VCaP (cell line): ENCODE data around the gene ESD.

Experiments
- H3K27ac ChIP-seq: fragments of 450-650 bp; 2 replicates; pipeline ENCODE4 v1.5.1; 2017
- TF ChIP-seq, protein P1 (sequence below): fragments of 450-650 bp; conservative IDR thresholded peaks from 2 replicates; pipeline ENCODE4 v1.5.1; 2017; ENCODE audit warnings: mild to moderate bottlenecking, moderate library complexity

The ESD gene, protein sequence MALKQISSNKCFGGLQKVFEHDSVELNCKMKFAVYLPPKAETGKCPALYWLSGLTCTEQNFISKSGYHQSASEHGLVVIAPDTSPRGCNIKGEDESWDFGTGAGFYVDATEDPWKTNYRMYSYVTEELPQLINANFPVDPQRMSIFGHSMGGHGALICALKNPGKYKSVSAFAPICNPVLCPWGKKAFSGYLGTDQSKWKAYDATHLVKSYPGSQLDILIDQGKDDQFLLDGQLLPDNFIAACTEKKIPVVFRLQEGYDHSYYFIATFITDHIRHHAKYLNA

DNA sequence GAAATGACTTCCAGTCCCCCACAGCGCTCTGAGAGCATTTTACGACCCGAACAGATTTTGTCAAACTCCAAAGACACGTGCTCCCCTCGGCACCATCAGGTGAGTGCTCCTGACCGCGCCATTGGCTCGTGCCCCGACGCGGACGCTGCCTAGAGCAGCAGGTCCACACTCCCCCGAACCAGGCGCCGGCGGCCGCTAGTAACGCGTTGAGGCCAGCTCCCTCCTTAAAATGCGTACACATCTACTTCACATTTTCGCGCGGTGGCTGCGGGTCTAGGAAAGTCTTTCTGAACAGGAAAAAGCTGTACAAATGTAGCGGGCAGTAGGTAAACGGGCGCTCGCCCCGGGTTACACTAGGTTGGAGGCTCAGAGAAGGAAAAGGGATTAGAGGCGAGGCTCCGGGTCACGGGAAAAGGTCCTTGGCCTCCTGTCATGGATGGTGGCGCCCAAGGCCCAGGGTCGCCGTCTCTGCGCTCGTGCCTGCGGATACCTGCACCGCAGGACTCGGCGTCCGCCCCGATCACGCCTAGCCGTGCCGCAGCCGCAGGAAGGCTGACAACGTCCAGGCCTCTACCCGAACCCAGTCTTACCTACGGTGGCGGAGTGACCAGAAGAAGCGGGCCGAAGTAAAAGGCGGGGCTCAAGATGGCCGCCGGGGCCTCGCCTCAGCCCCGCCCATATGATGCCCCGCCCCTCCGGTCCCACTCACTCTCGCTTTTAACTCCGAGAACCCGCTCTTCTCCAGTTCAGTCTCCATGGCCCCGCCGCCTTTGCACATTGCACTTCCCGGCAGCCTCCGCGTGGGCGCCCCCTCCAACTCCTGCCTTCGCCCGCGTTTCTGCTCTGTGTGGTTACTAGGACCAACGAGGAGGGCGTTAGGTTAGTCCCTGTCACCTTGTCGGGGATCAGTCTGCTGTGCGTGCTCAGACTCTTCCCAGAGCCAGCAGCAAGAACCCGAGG lies at the start of gene ESD:
Gene ESD, minus strand, starts transcription at position 647 of the 960 bp plus-strand sequence. CDS start 5,748 bp downstream, outside the sequence.
- TF ChIP-seq, protein P1, sequence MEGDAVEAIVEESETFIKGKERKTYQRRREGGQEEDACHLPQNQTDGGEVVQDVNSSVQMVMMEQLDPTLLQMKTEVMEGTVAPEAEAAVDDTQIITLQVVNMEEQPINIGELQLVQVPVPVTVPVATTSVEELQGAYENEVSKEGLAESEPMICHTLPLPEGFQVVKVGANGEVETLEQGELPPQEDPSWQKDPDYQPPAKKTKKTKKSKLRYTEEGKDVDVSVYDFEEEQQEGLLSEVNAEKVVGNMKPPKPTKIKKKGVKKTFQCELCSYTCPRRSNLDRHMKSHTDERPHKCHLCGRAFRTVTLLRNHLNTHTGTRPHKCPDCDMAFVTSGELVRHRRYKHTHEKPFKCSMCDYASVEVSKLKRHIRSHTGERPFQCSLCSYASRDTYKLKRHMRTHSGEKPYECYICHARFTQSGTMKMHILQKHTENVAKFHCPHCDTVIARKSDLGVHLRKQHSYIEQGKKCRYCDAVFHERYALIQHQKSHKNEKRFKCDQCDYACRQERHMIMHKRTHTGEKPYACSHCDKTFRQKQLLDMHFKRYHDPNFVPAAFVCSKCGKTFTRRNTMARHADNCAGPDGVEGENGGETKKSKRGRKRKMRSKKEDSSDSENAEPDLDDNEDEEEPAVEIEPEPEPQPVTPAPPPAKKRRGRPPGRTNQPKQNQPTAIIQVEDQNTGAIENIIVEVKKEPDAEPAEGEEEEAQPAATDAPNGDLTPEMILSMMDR = no peak
- H3K27ac ChIP-seq = peak within 1 kb of the TSS; percentile 92

DNA sequence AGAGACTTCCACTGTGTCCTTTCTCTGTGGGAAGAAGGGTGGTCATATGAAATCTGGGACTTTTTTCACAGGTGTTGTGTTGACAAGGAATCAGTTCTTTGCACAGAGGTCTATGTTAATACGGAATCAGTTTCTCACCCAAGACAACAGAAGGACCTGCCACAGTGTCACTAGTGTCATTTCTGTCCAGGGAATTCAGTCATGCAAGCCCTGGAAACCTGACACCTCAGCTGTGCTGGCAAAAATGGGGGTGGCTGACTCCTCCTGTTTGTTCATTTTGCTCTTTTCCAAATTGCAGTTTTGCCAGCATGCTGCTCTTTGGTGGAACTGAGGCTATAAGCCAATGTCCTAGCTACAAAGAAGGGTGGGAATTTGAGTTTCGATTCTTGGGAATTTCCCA lies 49.8 kb upstream of the ESD start:
- no peak overlapping the region for H3K27ac ChIP-seq
- TF ChIP-seq, protein P1 = no peak

DNA sequence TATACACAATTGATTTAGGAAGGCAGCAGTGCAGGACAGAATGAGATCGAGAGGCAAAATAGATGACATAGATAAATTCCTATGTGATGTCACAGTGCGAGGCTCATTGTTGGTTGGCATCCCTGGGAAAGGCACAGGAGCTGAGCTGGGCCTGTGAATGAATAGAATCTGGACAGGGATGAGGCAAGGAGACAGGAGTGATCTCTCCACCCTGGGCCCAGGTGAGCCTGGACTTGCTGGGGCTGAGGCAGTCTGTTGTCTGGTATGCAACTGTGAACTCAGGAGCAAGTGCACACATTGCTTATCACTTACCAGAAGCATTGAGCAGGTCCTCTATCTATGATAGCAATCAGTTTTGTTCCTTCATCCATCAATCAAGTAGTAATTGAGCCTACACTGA lies 48.2 kb upstream of the ESD start:
- TF ChIP-seq, protein P1 = no peak
- H3K27ac ChIP-seq = no peak overlapping the region

DNA sequence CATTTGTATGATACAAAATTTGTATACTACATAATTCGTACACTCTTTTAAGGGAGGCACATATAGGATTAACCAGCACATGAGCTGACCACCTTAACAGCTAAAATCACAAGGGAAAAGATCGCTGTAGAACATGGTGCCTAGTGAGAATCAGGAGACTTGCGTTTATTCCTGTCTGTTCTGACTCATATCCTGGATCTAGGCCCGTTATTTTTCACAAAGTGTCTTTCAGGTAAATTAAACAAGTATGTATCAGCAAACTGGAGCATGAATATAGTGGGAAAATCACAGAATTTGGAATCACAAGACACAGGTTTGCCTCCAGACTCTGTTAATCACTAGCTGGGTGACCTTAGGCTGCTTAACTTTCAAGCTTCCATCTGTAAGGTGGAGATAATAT lies 47.5 kb upstream of the ESD start:
- TF ChIP-seq, protein P1 = no peak
- no peak overlapping the region for H3K27ac ChIP-seq

DNA sequence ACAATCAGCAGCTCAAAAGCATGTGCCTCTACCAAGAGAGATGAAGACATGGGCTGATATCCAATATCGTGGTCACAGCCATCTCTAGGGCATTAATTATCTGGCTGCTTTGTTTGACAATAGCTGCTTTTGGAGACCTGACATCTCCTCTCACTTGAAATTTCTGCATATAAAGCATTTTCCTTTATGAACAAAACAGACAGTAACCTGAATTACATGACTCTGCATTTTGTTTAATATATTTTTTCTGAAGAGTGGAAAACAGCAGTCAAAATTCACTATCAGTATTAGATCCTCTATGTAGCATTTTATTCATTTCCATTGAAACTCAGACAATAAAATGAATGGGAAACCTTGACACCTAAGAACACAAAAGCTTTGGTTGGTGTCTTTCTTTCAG lies 42.4 kb upstream of the ESD start:
- no peak overlapping the region for H3K27ac ChIP-seq
- TF ChIP-seq, protein P1 = no peak

DNA sequence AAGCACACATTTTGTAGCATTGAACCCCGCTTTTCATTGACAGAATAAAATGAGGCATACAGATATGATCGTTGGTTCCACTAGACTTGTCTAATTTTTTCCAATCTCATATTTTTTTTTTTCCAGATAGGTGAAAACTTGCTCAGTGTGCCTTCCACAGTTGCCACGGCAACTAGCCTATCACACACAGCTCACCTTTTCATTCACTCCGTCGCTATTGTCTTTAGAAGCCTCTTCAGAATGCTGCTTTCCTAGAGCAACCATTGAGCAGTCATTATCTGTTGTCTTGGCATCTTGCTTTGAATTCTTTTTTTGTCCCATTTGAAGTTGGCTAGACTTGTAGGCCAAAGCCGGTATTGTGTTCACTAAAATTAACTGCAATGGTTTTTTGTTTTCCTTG lies 37.7 kb upstream of the ESD start:
- H3K27ac ChIP-seq = no peak overlapping the region
- TF ChIP-seq, protein P1 = no peak

DNA sequence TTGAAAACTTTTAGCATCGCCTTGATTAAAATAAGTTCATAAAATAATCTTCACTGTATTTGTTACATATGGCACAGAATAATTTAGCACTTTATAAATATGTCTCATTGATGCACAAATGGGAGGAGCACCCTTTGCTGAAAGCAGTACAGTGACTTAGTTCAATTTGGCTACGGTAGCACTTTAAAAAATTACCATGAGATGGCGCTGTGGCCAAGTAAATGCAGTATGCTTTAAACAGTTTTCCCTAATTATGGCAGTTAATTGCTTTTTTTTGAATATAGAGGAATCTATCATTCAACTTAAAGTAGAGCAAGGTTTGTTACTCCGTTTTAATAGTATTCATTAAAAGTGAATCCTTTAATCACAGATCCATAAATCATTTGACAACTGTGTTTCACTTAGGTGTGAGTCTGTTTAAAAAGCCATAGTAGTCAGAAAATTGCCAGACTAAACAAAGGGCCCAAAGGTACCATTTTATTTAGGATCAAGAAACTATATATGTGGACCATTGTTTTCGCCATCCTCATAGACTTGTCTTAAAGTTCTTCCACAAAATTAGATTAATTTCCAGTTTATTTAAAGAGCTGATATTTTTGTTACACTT lies 34.7 kb upstream of the ESD start:
- H3K27ac ChIP-seq = no peak overlapping the region
- TF ChIP-seq, protein P1 = peak; percentile 82
